Retinal pigment epithelial cell (primary cell): ENCODE data around the gene TRABD2A.

Experiments used
- DNase-seq: peaks from one replicate; pipeline ENCODE4 v3.0.0-alpha.2; 2010; ENCODE audit warnings: low read depth
- H3K4me3 ChIP-seq: 2 replicates; pipeline ENCODE4 v1.5.1; 2011; ENCODE audit warnings: mild to moderate bottlenecking, low read length, control low read depth, moderate library complexity
- CTCF ChIP-seq: conservative IDR thresholded peaks from 2 replicates; pipeline ENCODE4 v1.5.1; 2011; ENCODE audit warnings: low read depth, low read length, control low read depth, inconsistent platforms

The TRABD2A gene

GRCh38 chr2:84799772-84800171 lies 81.1 kb downstream of the TRABD2A start:
- no peak overlapping the region for H3K4me3 ChIP-seq
- no peak for DNase-seq
- no peak for TF ChIP-seq CTCF

GRCh38 chr2:84797271-84797670 lies 83.6 kb downstream of the TRABD2A start:
- H3K4me3 ChIP-seq = no peak overlapping the region
- no peak for DNase-seq
- TF ChIP-seq CTCF = no peak

GRCh38 chr2:84796798-84797197 lies 84.1 kb downstream of the TRABD2A start:
- no peak for TF ChIP-seq CTCF
- H3K4me3 ChIP-seq = no peak overlapping the region
- no peak for DNase-seq

GRCh38 chr2:84793641-84794040 lies 87.2 kb downstream of the TRABD2A start:
- no peak for DNase-seq
- no peak for TF ChIP-seq CTCF
- no peak overlapping the region for H3K4me3 ChIP-seq

GRCh38 chr2:84792856-84793522 lies 87.9 kb downstream of the TRABD2A start:
- no peak for DNase-seq
- TF ChIP-seq CTCF = no peak
- H3K4me3 ChIP-seq = no peak overlapping the region

GRCh38 chr2:84788498-84788897 lies 92.4 kb downstream of the TRABD2A start:
- no peak for TF ChIP-seq CTCF
- no peak for DNase-seq
- no peak overlapping the region for H3K4me3 ChIP-seq

GRCh38 chr2:84788027-84788426 lies 92.9 kb downstream of the TRABD2A start:
- DNase-seq = no peak

More at GRCh38 chr2:84788027-84788426, 92.9 kb downstream of the TRABD2A start:
- TF ChIP-seq CTCF = no peak
- no peak overlapping the region for H3K4me3 ChIP-seq
